GM10266 (cell line): Measurements from ENCODE around the gene ZBTB24.

Experiments
- DNase-seq: peaks from one replicate; pipeline ENCODE4 v3.0.0; 2012; ENCODE audit errors: extremely low spot score
- TF ChIP-seq, protein P1 (sequence below): IDR thresholded peaks from 2 replicates; pipeline ENCODE4 v1.5.1; 2012; ENCODE audit warnings: mild to moderate bottlenecking, low read depth; ENCODE audit not compliant: control insufficient read depth, insufficient read depth; ENCODE audit errors: missing control alignments

The ZBTB24 gene

DNA sequence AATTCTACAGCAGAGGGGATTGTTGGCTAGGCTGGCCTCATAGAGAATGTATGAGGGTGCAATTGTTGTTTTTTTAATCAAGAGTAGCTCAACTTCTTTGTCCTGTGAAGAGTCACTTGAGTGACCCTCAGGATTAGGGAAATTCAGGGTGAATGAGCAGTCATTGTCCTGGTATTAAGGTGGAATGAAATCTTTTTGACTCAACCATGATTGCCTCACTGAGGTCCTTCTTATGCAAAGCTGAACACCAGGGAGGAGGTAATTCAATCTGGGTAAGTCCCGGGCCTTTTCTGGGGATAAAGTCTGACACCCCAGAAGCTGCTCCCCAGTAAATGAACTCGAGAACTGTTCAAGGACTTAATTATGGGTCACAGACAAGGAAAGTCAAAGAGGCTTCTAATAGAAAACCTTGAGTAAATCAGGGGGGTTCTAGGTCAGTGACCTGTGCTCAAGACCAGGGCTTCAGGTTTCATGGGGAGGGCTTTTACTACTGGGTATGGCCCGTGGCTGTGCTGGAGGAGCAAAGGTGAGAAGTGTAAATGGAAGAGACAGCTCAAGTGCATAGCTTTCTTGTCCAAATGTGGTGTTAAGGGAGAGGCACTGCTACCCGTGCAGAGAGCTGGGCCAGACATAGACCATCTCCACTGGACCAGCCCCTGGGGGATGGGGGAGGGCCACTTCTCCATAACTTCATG, 25.3 kb upstream of the ZBTB24 start:
- TF ChIP-seq, protein P1, sequence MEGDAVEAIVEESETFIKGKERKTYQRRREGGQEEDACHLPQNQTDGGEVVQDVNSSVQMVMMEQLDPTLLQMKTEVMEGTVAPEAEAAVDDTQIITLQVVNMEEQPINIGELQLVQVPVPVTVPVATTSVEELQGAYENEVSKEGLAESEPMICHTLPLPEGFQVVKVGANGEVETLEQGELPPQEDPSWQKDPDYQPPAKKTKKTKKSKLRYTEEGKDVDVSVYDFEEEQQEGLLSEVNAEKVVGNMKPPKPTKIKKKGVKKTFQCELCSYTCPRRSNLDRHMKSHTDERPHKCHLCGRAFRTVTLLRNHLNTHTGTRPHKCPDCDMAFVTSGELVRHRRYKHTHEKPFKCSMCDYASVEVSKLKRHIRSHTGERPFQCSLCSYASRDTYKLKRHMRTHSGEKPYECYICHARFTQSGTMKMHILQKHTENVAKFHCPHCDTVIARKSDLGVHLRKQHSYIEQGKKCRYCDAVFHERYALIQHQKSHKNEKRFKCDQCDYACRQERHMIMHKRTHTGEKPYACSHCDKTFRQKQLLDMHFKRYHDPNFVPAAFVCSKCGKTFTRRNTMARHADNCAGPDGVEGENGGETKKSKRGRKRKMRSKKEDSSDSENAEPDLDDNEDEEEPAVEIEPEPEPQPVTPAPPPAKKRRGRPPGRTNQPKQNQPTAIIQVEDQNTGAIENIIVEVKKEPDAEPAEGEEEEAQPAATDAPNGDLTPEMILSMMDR = no peak
- DNase-seq = no peak

DNA sequence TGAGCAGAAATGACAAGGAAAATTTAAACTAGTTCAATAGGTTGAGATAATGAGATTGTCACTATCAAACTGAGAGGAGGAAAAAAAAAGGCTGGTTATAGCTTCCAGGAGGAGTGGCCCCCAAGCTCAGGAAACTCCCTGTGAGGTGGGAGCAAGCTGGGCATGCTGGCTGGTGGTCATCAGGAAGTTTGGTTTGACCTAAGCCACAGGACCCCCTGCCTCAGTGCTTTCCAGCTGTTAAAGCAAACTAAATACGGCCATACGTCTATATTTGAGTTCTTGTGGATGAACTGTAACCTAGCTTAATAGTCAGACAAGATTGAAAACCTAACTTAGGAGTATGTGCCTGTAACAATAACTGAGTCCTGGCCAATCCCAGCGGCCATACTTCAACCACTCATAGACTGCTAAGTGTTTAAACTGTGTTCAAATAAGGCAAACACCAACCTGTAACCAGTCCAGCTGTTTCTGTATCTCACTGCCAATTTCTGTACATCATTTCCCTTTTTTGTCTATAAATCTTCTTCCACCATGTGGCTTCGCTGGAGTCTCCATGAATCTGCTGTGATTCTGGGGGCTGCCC, 24.6 kb upstream of the ZBTB24 start:
- TF ChIP-seq, protein P1 = no peak
- no peak for DNase-seq

DNA sequence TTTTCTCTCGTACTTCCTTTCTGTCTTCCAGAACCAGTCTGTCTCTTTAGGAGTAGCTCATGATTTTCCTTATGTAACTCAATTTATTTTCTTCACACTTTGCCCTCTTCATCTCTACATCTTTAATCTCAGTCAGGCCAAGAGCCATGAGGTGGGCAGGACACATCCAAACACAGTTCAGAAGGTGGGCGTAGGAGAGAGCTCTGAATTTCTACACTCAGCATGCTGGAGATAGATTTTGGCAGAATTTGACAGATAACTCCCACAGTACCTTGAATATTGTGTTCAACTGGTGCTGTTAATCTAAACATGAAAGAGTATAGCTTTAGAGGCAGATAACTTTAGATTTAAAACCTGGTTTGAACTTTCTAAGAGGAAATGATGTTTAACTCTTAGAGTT, 23.8 kb upstream of the ZBTB24 start:
- no peak for DNase-seq
- TF ChIP-seq, protein P1 = no peak

DNA sequence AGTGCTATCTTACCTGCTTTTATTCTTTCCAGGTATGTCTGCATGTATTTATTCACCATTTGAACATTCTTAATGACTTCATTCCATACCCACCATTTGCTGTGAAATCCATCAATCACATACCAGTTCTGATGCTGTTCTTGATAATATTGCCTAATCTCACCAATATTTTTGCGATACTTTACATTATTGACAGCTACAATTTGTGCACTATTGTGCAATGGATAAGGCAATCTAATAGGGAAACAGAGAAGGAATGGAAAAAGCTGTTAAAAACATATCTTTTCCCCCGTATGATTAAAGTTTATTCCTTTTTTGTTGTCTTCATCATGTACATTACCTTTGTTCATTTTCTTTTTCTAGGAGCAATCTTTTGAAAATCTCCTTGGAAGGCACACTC, 23.3 kb upstream of the ZBTB24 start:
- TF ChIP-seq, protein P1 = no peak

DNA sequence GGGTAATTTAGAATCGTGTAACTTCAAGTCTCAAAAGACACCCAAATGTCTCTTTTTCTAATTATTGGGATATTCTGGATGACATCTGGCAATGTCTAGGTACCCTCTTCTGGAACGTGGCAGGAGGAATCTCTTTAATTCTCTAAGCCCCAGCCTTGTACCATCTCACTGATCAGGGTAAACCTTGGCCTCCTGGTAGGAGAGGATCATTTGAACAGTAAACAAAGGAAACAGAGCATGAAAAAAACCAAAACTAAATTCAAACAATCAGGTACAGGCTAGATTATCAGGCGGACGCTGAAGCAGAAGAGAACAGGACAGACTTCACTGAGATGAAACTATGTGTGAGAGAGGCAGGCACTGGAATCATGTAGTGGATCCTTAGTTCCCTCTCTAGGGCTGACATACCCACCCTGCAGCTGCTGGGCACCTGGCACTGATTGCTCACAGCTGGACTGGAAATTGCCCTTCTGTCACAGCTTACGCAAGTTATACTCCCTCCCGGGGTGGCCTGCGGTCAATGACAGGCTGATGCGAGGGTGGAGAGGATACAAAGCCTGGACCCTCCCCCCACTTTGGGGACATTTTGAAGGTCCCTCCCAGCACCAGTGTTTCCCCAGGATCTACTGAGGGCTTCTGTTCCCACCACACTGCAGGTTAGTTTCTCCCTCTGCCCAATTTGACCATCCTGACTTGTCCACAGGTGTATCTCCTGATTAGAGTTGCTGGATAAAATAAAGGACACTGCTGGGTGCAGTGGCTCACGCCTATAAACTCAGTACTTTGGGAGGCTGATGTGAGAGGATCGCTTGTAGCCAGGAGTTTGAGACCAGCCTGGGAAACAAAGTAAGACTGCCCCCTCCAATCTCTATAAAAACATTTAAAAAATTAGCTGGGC, 20.6 kb upstream of the ZBTB24 start:
- DNase-seq = no peak
- TF ChIP-seq, protein P1 = no peak

More for the DNA sequence above, 23.3 kb upstream of the ZBTB24 start:
- no peak for DNase-seq

DNA sequence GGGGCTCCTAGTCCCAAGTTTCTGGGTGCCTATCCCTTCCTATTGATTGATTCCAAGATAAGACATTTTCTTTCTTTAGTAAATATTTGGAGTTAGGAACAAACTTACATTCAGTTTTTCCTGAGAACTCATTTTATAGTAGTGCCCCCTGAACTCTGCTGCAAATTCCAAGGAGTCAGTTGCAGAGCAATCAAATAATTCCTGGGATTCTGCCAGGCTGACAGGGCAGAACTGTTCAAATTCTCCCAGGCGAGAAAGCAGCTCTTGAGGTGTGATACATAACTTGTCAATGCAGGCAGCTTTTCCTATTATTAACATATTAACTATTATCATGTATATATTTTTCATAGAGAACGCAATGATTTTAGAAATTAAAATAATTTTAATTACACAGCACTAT, 15.9 kb upstream of the ZBTB24 start:
- DNase-seq = no peak
- TF ChIP-seq, protein P1 = no peak
